WERI-Rb-1 (cell line): ENCODE measurements around the gene GPC5.

ENCODE experiments used
- DNase-seq: peaks from one replicate; pipeline ENCODE4 v3.0.0-alpha.2; 2020
- H3K27ac ChIP-seq: fragments of 250-450 bp; sonication (Bioruptor Pico); 2 replicates; pipeline ENCODE4 v1.5.1; 2020; ENCODE audit warnings: mild to moderate bottlenecking, moderate library complexity
- H3K27me3 ChIP-seq: fragments of 250-450 bp; sonication (Bioruptor Pico); 2 replicates; pipeline ENCODE4 v1.5.1; 2021; ENCODE audit warnings: mild to moderate bottlenecking, low read depth, moderate library complexity; ENCODE audit not compliant: insufficient read depth, severe bottlenecking
- H3K36me3 ChIP-seq: fragments of 250-450 bp; sonication (Bioruptor Pico); 2 replicates; pipeline ENCODE4 v1.5.1; 2020; ENCODE audit warnings: mild to moderate bottlenecking, moderate library complexity
- H3K4me3 ChIP-seq: 2 replicates; pipeline ENCODE4 v1.5.1; 2011; ENCODE audit warnings: low read depth, mild to moderate bottlenecking, control low read depth, low read length
- H3K9me3 ChIP-seq: fragments of 250-450 bp; sonication (Bioruptor Pico); 2 replicates; pipeline ENCODE4 v1.5.1; 2021; ENCODE audit warnings: mild to moderate bottlenecking, moderate library complexity; ENCODE audit not compliant: severe bottlenecking
- CTCF ChIP-seq: IDR thresholded peaks from 2 replicates; pipeline ENCODE4 v1.5.1; 2011; ENCODE audit warnings: low read depth, mild to moderate bottlenecking, control low read depth, inconsistent platforms, low read length

GPC5 gene

GRCh38 chr13:92483894-92484293 is 1085.5 kb downstream of the GPC5 start:
- no peaks in the 10 kb centered on the region for H3K27me3 ChIP-seq
- H3K27ac ChIP-seq: no peak overlapping the region
- H3K4me3 ChIP-seq: no peak overlapping the region
- H3K9me3 ChIP-seq: peaks cover 3% of the 10 kb centered on the region
- no peaks in the 10 kb centered on the region for H3K36me3 ChIP-seq
- TF ChIP-seq CTCF: no peak
- DNase-seq: no peak

- TF ChIP-seq CTCF: no peak
- Histone ChIP-seq H3K36me3 (no peaks in the 10 kb centered on the region), H3K4me3 (no peak overlapping the region), H3K27ac (no peak overlapping the region), H3K27me3 (no peaks in the 10 kb centered on the region), H3K9me3 (no peaks in the 10 kb centered on the region)
- DNase-seq: no peak
Observed at GRCh38 chr13:92487238-92487637, 1088.8 kb downstream of the GPC5 start.

DNA sequence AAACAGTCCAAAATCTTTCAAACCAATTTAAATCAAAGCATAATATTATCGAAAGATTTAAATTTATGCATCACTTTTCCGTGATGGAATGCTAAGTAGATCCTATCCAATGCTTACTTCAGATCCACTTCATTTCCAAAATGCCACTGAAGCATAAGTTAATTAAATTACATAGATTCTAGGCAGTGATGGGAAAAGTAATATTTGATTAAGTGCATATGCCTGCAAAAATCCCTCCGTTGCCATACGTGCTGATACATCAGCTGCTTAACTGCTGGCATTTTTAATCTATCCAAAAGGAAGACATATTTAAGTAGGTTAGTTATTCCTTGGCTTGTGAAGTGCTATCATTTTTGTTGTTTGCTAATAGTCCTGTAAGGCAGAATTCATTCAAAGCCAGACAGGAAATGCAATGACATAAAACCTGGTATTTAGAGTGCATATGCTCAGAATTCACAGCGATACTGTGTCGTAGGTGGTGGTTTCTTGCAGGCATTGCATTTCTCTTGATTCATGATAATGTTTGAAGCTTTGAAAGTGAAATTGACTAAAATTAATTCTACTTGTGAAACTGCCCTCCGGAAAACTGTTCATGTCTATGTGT is 1089.9 kb downstream of the GPC5 start:
- no peak overlapping the region for H3K4me3 ChIP-seq
- TF ChIP-seq CTCF: no peak
- no peak for DNase-seq
- H3K9me3 ChIP-seq: no peaks in the 10 kb centered on the region
- H3K27me3 ChIP-seq: no peaks in the 10 kb centered on the region
- no peaks in the 10 kb centered on the region for H3K36me3 ChIP-seq
- no peak overlapping the region for H3K27ac ChIP-seq

GRCh38 chr13:92491839-92492238 is 1093.4 kb downstream of the GPC5 start:
- H3K9me3 ChIP-seq: no peaks in the 10 kb centered on the region
- no peak overlapping the region for H3K4me3 ChIP-seq
- TF ChIP-seq CTCF: no peak
- H3K27me3 ChIP-seq: no peaks in the 10 kb centered on the region
- no peak for DNase-seq
- no peaks in the 10 kb centered on the region for H3K36me3 ChIP-seq
- no peak overlapping the region for H3K27ac ChIP-seq

DNA sequence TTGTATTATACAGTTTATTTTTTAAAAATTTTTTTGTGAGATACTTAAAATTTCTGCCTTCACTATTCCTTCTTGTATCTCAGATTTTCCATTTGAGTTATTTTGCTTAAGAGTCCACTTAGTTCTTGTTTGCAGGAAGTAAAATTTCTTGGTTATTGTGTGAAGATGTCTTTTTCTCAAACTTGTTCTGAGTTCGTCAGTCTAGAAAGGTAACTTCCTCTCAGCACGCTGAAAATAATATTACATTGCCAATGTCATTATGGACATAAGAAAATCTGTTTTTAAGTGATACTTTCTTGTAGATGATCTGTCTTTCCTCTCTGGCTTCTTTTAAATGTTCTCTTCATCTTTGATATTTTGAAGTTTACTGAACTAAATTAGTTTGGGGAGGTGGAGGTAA is 1096.5 kb downstream of the GPC5 start:
- H3K9me3 ChIP-seq: no peaks in the 10 kb centered on the region
- no peak for DNase-seq
- no peaks in the 10 kb centered on the region for H3K27me3 ChIP-seq
- no peak overlapping the region for H3K27ac ChIP-seq
- H3K4me3 ChIP-seq: no peak overlapping the region
- H3K36me3 ChIP-seq: no peaks in the 10 kb centered on the region
- TF ChIP-seq CTCF: no peak

DNA sequence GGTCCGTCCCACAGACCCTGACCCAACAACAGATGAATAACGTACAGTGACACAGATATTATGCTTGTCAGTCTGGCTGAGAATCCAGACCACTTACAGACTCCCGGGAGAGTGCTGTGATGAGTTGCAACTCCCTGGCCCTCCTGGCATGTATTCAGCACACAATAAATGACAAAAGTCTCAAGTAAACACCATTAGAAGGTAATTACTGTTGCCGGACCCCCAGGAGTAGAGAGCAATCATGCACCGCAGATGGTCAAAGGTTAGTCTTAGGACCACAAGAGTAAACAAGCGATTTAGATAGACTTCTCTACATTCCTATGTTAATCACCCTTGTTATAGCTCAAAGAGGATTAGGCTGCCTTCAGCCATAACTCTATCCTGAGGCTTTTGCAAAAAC is 1101.8 kb downstream of the GPC5 start:
- H3K27ac ChIP-seq: no peak overlapping the region
- no peak for DNase-seq
- H3K4me3 ChIP-seq: no peak overlapping the region
- peaks cover 6% of the 10 kb centered on the region for H3K9me3 ChIP-seq
- TF ChIP-seq CTCF: no peak
- H3K27me3 ChIP-seq: no peaks in the 10 kb centered on the region
- H3K36me3 ChIP-seq: no peaks in the 10 kb centered on the region
